SK-N-SH (cell line): ENCODE results near the gene SON. TPM values are rescaled to one million over a fixed set of nuclear protein-coding genes. Genes with fewer than 3 reads are reported as not detected.

Experiments
- CTCF ChIA-PET: fragments of 300-600, 350-600 bp; formaldehyde crosslinking; extraction: SDS; loops from one replicate; lab custom pipeline; 2021; lab: Yijun Ruan, JAX
- POLR2A ChIA-PET: fragments of 350-600 bp; sonication (Branson Sonifier 250); formaldehyde crosslinking; extraction: SDS; loops from one replicate; lab custom pipeline; 2020; ENCODE audit warnings: antibody characterized with exemption, inconsistent platforms; lab: Yijun Ruan, JAX
- DNase-seq: peaks from one replicate; pipeline ENCODE4 v3.0.0; 2012
- H2AFZ ChIP-seq: fragments of 200-600 bp; sonication (generic); 2 replicates; pipeline ENCODE4 v1.8.1; 2016; ENCODE audit warnings: antibody characterized with exemption, mild to moderate bottlenecking, low read depth
- H3F3A ChIP-seq: fragments of 200-600 bp; sonication (generic); replicated peaks from 2 replicates; pipeline ENCODE3; 2016; ENCODE audit warnings: antibody characterized with exemption, mild to moderate bottlenecking; ENCODE audit not compliant: insufficient read depth
- H3K27ac ChIP-seq, 2 experiments: fragments of 200-500 bp in 1 of 2; fragments of 200-600 bp in 1 of 2; sonication (Bioruptor generic) in 1 of 2; sonication (generic), shearing (Covaris generic) in 1 of 2; 2 replicates each; pipeline versions ENCODE4 v1.5.1 to v1.6.1; 2014 to 2016; ENCODE audit warnings: low read depth in 2 of 2, inconsistent platforms in 1 of 2, low read length in 1 of 2, mild to moderate bottlenecking in 1 of 2, mixed read lengths in 1 of 2
- H3K27me3 ChIP-seq: fragments of 200-600 bp; sonication (generic), shearing (Covaris generic); 2 replicates; pipeline ENCODE4 v1.6.1; 2016; ENCODE audit warnings: mixed run types; ENCODE audit not compliant: insufficient read depth
- H3K36me3 ChIP-seq, 2 experiments: fragments of 200-500 bp in 1 of 2; fragments of 200-600 bp in 1 of 2; sonication (Bioruptor generic) in 1 of 2; sonication (generic) in 1 of 2; replicated peaks in 1 of 2; 2 replicates each; pipeline versions ENCODE3 to v1.5.1; 2014 to 2016; ENCODE audit warnings: low read length in 1 of 2, mild to moderate bottlenecking in 1 of 2; ENCODE audit not compliant: insufficient read depth in 2 of 2, control insufficient read depth in 1 of 2
- H3K4me1 ChIP-seq, 2 experiments: fragments of 200-500 bp in 1 of 2; fragments of 200-600 bp in 1 of 2; sonication (Bioruptor generic) in 1 of 2; sonication (generic), shearing (Covaris generic) in 1 of 2; 2 replicates each; pipeline versions ENCODE4 v1.5.1 to v1.6.1; 2014 to 2016; ENCODE audit warnings: low read depth in 1 of 2, low read length in 1 of 2, mixed run types in 1 of 2; ENCODE audit not compliant: insufficient read depth in 2 of 2, control insufficient read depth in 1 of 2
- H3K4me2 ChIP-seq: fragments of 200-600 bp; sonication (generic), shearing (Covaris generic); 2 replicates; pipeline ENCODE4 v1.6.1; 2017; ENCODE audit warnings: mixed run types
- H3K4me3 ChIP-seq, 2 experiments: fragments of 200-500 bp in 1 of 2; fragments of 200-600 bp in 1 of 2; sonication (Bioruptor generic) in 1 of 2; sonication (generic), shearing (Covaris generic) in 1 of 2; 2 replicates each; pipeline versions ENCODE4 v1.5.1 to v1.8.1; 2014 to 2016; ENCODE audit warnings: low read depth in 2 of 2, inconsistent platforms in 1 of 2, low read length in 1 of 2, mild to moderate bottlenecking in 1 of 2, mixed read lengths in 1 of 2, moderate library complexity in 1 of 2
- H3K79me2 ChIP-seq: fragments of 200-600 bp; sonication (generic); 2 replicates; pipeline ENCODE4 v1.8.1; 2017; ENCODE audit warnings: mild to moderate bottlenecking; ENCODE audit not compliant: insufficient read depth
- H3K9ac ChIP-seq: fragments of 200-600 bp; sonication (generic); 2 replicates; pipeline ENCODE4 v1.6.1; 2017; ENCODE audit warnings: mixed run types
- H3K9me2 ChIP-seq: fragments of 200-600 bp; sonication (generic); 2 replicates; pipeline ENCODE4 v1.6.1; 2017; ENCODE audit warnings: mixed run types
- H3K9me3 ChIP-seq: fragments of 200-600 bp; sonication (generic); 2 replicates; pipeline ENCODE4 v1.6.1; 2017; ENCODE audit warnings: mixed run types, mild to moderate bottlenecking, moderate library complexity
- H4K20me1 ChIP-seq: fragments of 200-600 bp; sonication (generic); 2 replicates; pipeline ENCODE4 v1.6.1; 2017; ENCODE audit warnings: mild to moderate bottlenecking, mixed run types; ENCODE audit not compliant: insufficient read depth
- ELF1 ChIP-seq: IDR thresholded peaks from 2 replicates; pipeline ENCODE4 v1.4.0; 2012
- EP300 ChIP-seq, 2 experiments: IDR thresholded peaks; 2 replicates each; pipeline versions ENCODE4 v1.4.0 to v1.6.1; 2012; ENCODE audit warnings: borderline replicate concordance in 1 of 2, low read depth in 1 of 2, low read length in 1 of 2
- FOXM1 ChIP-seq: IDR thresholded peaks from 2 replicates; pipeline ENCODE4 v1.4.0; 2012; ENCODE audit warnings: low read depth, mild to moderate bottlenecking
- GABPA ChIP-seq: IDR thresholded peaks from 2 replicates; pipeline ENCODE4 v1.4.0; 2012; ENCODE audit warnings: low read depth, mild to moderate bottlenecking
- GATA2 ChIP-seq: sonication (generic); formaldehyde crosslinking; IDR thresholded peaks from 2 replicates; pipeline ENCODE4 v1.5.0; 2020; ENCODE audit warnings: mild to moderate bottlenecking, missing genetic modification reagents
- JUND ChIP-seq: IDR thresholded peaks from 2 replicates; pipeline ENCODE4 v1.4.0; 2012
- MAX ChIP-seq: IDR thresholded peaks from 2 replicates; pipeline ENCODE4 v1.4.0; 2012; ENCODE audit warnings: low read depth
- MEF2A ChIP-seq: IDR thresholded peaks from 2 replicates; pipeline ENCODE4 v1.4.0; 2012; ENCODE audit warnings: low read depth, borderline replicate concordance
- NFIC ChIP-seq: IDR thresholded peaks from 2 replicates; pipeline ENCODE4 v1.4.0; 2012; ENCODE audit warnings: borderline replicate concordance
- POLR2AphosphoS5 ChIP-seq: IDR thresholded peaks from 2 replicates; pipeline ENCODE4 v1.6.1; 2012; ENCODE audit warnings: low read depth, low read length
- RAD21 ChIP-seq: IDR thresholded peaks from 2 replicates; pipeline ENCODE4 v1.6.1; 2012; ENCODE audit warnings: mild to moderate bottlenecking, low read length
- RCOR1 ChIP-seq: fragments of 150-350 bp; IDR thresholded peaks from 2 replicates; pipeline ENCODE4 v1.6.1; 2017; ENCODE audit warnings: antibody characterized with exemption, low read length
- TAF1 ChIP-seq: IDR thresholded peaks from 2 replicates; pipeline ENCODE4 v1.6.1; 2012; ENCODE audit warnings: low read depth, mild to moderate bottlenecking, low read length, moderate library complexity, borderline replicate concordance
- TCF12 ChIP-seq: IDR thresholded peaks from 2 replicates; pipeline ENCODE4 v1.4.0; 2012
- USF2 ChIP-seq: fragments of 150-350 bp; IDR thresholded peaks from 2 replicates; pipeline ENCODE4 v1.6.1; 2017; ENCODE audit warnings: antibody characterized with exemption, low read length, low read depth, borderline replicate concordance
- WGBS: methylation state at CpG from one replicate; pipeline ENCODE4 v1.1.6; 2017; ENCODE audit warnings: low lambda C conversion rate; 5-methylcytosine and 5-hydroxymethylcytosine counted together
- polyA plus RNA-seq, 3 experiments: library from polyadenylated mRNA; depleted of rRNA; stranded (reverse); fragments of >200 nt; gene quantifications; 2 replicates each; pipeline ENCODE4 v1.2.3, GENCODE V29; 2012
- TF ChIP-seq, protein P1 (sequence below): IDR thresholded peaks from 2 replicates; pipeline ENCODE4 v1.4.0; 2012; ENCODE audit warnings: low read depth, borderline replicate concordance
- TF ChIP-seq, protein P2 (sequence below): IDR thresholded peaks from 2 replicates; pipeline ENCODE4 v1.6.1; 2012; ENCODE audit warnings: mild to moderate bottlenecking, low read depth, low read length, moderate library complexity

SON gene
- polyA plus RNA-seq, 1 of the 3 experiments (the other 2 are of a cell fraction), result 45.9 TPM

DNA sequence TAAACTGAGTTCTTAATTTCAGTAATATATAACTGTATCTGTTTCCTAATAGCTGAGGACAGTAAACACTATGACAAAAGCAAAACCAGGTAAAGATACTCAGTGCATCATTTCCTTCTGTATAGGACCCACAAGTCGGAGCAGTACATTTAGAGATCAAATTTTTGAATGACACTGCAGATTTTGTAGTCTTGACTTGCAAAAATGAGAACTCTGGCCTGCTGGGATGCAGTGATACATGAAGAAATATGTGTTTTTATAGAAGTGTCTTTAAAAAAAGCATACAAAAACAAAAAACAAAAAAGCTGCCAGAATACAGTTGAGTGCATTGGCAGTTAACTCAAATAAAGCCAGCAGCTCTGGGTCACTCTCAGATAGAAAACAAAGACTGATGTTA is 19.9 kb upstream of the SON start:
- TF ChIP-seq, protein P1, sequence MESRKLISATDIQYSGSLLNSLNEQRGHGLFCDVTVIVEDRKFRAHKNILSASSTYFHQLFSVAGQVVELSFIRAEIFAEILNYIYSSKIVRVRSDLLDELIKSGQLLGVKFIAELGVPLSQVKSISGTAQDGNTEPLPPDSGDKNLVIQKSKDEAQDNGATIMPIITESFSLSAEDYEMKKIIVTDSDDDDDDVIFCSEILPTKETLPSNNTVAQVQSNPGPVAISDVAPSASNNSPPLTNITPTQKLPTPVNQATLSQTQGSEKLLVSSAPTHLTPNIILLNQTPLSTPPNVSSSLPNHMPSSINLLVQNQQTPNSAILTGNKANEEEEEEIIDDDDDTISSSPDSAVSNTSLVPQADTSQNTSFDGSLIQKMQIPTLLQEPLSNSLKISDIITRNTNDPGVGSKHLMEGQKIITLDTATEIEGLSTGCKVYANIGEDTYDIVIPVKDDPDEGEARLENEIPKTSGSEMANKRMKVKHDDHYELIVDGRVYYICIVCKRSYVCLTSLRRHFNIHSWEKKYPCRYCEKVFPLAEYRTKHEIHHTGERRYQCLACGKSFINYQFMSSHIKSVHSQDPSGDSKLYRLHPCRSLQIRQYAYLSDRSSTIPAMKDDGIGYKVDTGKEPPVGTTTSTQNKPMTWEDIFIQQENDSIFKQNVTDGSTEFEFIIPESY, result no peak
- TF ChIP-seq TCF12 (no peak), JUND (no peak), GATA2 (no peak), USF2 (no peak), NFIC (no peak), TAF1 (no peak), GABPA (no peak), MAX (no peak), ELF1 (no peak), RCOR1 (no peak), FOXM1 (no peak), MEF2A (no peak), RAD21 (no peak), EP300 (IDR thresholded peaks at IDR 0.05; ENCODE audit: borderline replicate concordance in 1 of 2, low read depth in 1 of 2, low read length in 1 of 2) (no peak), POLR2AphosphoS5 (no peak)
- TF ChIP-seq, protein P2, sequence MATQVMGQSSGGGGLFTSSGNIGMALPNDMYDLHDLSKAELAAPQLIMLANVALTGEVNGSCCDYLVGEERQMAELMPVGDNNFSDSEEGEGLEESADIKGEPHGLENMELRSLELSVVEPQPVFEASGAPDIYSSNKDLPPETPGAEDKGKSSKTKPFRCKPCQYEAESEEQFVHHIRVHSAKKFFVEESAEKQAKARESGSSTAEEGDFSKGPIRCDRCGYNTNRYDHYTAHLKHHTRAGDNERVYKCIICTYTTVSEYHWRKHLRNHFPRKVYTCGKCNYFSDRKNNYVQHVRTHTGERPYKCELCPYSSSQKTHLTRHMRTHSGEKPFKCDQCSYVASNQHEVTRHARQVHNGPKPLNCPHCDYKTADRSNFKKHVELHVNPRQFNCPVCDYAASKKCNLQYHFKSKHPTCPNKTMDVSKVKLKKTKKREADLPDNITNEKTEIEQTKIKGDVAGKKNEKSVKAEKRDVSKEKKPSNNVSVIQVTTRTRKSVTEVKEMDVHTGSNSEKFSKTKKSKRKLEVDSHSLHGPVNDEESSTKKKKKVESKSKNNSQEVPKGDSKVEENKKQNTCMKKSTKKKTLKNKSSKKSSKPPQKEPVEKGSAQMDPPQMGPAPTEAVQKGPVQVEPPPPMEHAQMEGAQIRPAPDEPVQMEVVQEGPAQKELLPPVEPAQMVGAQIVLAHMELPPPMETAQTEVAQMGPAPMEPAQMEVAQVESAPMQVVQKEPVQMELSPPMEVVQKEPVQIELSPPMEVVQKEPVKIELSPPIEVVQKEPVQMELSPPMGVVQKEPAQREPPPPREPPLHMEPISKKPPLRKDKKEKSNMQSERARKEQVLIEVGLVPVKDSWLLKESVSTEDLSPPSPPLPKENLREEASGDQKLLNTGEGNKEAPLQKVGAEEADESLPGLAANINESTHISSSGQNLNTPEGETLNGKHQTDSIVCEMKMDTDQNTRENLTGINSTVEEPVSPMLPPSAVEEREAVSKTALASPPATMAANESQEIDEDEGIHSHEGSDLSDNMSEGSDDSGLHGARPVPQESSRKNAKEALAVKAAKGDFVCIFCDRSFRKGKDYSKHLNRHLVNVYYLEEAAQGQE, result no peak
- TF ChIP-seq, all 33 proteins: peak for 0
- Histone ChIP-seq H3K79me2 (no peaks in the 10 kb centered on the region), H3K4me3 (no peak overlapping the region), H4K20me1 (no peaks in the 10 kb centered on the region), H3K36me3 (peaks cover 52 to 70% of the 10 kb centered on the region in 2 experiments), H3K27ac (no peak overlapping the region), H3K9ac (no peak overlapping the region), H3K9me2 (no peaks in the 10 kb centered on the region), H3F3A (peaks cover 12% of the 10 kb centered on the region), H2AFZ (no peak overlapping the region), H3K4me2 (no peak overlapping the region), H3K9me3 (no peaks in the 10 kb centered on the region), H3K27me3 (no peaks in the 10 kb centered on the region), H3K4me1 (no peaks in the 10 kb centered on the region)
- WGBS, result 100% methylated on average over 1 of the region's 1 CpG
- CTCF ChIA-PET, result no interaction called here
- no peak for DNase-seq
- POLR2A ChIA-PET, result interaction anchor here (0.6 to 1.0 kb wide), 2 partner anchors 10 to 42 kb away, joined by 3 to 5 read pairs; no protein-coding TSS in a partner anchor
